Vagina (tissue), 2 donors: ENCODE results near the gene DSCAML1.

Experiments
- POLR2A ChIP-seq, 2 donors: fragments of 450-650 bp; IDR thresholded peaks; one replicate each; pipeline ENCODE4 v1.6.1; 2017; ENCODE audit warnings: antibody characterized with exemption in 2 of 2, mild to moderate bottlenecking in 2 of 2, moderate library complexity in 2 of 2
- POLR2AphosphoS5 ChIP-seq, 2 donors: sonication (generic); formaldehyde crosslinking; IDR thresholded peaks; one replicate each; pipeline ENCODE4 v1.9.0; 2017; ENCODE audit warnings: antibody characterized with exemption in 2 of 2, mild to moderate bottlenecking in 2 of 2, low read depth in 1 of 2; ENCODE audit not compliant: insufficient read depth in 1 of 2
- TF ChIP-seq, protein P1 (sequence below), 3 experiments: fragments of 450-650 bp in 2 of 3; fragments of 200-600 bp in 1 of 3; sonication (generic) in 1 of 3; IDR thresholded peaks; one replicate each; pipeline ENCODE4 v1.5.1; 2017 to 2019; ENCODE audit warnings: antibody characterized with exemption in 3 of 3, mild to moderate bottlenecking in 2 of 3, moderate library complexity in 2 of 3

DNA sequence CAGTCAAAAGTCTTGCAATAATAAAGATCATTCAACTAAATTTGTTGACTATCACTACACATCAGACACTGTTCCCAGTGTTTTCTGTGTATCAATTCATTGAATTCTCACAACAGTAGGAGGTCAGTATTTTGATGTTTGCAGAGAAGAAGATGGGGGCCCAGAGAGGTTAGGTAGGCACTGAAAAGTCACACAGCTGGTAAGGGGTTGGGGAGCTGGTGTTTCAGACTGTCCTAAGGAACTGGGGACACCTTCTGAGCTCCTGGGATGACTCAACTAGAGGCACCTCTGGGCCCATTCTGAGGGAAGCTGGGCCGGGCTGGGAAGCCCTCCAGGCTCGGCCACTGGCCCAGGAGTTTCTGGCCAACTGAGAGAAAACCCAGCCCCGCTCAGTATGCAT, 180.0 kb downstream of the DSCAML1 start:
- TF ChIP-seq, protein P1, sequence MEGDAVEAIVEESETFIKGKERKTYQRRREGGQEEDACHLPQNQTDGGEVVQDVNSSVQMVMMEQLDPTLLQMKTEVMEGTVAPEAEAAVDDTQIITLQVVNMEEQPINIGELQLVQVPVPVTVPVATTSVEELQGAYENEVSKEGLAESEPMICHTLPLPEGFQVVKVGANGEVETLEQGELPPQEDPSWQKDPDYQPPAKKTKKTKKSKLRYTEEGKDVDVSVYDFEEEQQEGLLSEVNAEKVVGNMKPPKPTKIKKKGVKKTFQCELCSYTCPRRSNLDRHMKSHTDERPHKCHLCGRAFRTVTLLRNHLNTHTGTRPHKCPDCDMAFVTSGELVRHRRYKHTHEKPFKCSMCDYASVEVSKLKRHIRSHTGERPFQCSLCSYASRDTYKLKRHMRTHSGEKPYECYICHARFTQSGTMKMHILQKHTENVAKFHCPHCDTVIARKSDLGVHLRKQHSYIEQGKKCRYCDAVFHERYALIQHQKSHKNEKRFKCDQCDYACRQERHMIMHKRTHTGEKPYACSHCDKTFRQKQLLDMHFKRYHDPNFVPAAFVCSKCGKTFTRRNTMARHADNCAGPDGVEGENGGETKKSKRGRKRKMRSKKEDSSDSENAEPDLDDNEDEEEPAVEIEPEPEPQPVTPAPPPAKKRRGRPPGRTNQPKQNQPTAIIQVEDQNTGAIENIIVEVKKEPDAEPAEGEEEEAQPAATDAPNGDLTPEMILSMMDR (IDR thresholded peaks at IDR 0.05) = no peak
- TF ChIP-seq POLR2AphosphoS5 (IDR thresholded peaks at IDR 0.05; ENCODE audit: insufficient read depth in 1 of 2, low read depth in 1 of 2) (no peak), POLR2A (IDR thresholded peaks at IDR 0.05) (no peak)
